ENCODE measurements around the gene NFAM1.

The NFAM1 gene

DNA sequence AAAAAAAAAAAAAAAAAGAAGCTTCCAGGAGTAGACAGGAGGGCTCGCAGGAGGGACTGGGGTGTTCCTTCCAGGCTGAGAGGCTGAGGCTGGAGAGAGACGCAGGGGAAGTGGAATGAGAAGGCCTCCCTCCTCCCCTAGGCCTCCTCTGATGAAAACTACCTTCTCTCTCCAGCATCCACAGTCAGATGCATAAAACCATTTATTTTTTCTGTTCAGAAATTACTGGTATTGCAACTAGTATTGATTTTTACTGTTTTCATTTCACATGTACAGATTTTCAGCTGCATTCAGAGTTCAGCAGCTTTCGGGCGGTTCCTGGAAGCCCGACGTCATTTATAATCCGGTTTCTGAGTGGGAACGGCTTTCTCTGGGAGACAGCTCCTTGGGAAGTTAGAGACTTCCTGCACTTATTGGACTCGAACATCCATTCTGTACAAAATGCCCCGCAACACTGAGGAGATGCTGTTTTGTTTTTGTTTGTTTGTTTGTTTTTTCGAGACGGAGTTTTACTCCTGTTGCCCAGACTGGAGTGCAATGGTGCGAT is 6.9 kb upstream of the NFAM1 start:
- no peak for DNase-seq

GRCh38 chr22:42438293-42438650 is 6.1 kb upstream of the NFAM1 start:
- DNase-seq: no peak

DNA sequence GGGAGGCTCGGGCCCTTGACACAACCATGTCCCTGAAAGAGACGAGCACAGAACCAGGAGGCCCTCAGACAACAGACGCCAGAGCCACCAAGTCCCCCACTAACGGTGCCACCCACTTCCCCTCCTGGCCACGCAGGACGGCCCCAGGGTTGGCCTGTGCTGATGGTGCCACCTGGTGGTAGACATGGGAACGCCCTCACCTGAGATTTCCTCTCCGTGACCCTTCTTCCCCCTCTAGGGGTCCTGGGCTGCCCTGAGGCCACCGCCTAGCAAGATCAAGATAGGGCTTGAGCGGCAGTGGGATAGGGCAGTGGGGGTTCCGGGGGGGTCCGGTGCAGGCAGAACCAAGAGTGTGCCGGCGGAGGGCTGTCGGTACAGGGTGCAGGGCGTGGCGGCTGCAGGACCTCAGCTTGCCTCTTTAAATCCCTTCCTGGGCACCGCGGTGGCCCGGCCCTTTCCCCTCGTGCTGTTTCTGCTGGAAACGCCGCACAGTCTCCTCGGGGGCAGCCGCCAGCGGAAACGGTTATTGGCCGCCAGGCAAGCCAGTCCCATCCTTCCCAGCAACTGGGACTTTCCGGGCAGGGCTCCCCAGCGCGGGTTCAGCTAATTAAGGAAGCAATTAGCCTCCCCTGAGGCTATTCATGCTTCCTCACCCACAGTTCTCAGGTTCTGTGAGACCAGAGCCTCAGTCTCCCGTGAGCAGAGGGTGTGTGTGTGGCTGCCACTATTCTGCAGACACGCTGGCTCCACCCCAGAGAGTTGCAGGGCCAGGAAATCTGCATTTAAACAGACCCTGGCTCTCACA is 5.5 kb upstream of the NFAM1 start:
- peak; percentile 5 for DNase-seq

GRCh38 chr22:42436404-42436803 is 4.2 kb upstream of the NFAM1 start:
- no peak for DNase-seq

DNA sequence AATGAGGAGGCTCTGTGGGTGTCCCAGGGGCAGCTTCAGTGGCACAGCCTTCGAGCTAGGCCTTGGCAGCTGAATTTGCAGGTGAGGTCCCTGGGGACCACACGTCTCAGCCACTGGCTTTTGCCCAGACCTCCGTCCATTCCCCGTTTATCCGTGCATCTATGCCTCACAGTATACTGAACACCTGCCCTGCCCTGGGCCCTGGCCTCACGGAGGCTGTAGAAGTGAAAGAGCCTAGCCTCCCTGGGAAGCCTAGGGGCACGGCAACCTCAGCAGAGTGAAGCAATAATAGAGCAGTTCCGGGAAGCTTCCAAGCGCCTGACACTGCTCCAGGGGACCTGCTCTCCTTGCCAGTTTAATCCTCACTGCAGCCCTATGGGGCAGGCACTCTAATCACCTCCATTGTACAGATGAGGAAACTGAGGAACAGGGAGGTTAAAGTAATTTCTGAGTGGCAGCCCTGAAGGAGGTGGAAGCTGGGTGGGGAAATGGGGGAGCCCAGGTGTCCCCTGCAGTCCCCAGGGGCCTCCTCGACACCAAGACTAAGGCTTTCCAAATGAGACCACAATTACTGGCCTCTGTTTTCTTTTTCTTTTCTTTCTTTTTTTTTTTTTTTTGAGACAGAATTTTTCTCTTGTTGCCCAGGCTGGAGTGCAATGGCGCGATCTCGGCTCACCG is 2.7 kb upstream of the NFAM1 start:
- no peak for DNase-seq

- DNase-seq: no peak
Observed at GRCh38 chr22:42433754-42434682, 1.8 kb upstream of the NFAM1 start.

DNA sequence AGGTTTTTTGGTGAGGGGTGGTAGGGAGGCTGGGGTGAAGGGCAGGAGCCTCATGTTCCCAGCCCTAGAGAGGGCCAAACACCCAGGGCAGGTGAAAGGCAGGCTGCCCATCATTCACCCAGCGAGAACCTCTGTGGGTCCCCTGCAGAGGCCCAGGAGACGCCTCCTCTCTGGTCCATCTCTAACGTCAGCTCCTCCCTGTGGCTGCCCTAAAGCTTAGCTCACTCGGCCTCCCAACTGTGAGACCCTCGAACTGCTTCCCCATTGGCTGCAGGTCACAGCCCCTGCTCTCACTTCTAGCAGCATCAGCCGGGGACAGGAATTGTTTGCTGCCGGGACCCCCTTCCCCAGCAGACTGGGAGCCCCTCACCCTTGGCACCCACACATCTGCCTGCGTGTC is 615 bp upstream of the NFAM1 start:
- no peak for DNase-seq

DNA sequence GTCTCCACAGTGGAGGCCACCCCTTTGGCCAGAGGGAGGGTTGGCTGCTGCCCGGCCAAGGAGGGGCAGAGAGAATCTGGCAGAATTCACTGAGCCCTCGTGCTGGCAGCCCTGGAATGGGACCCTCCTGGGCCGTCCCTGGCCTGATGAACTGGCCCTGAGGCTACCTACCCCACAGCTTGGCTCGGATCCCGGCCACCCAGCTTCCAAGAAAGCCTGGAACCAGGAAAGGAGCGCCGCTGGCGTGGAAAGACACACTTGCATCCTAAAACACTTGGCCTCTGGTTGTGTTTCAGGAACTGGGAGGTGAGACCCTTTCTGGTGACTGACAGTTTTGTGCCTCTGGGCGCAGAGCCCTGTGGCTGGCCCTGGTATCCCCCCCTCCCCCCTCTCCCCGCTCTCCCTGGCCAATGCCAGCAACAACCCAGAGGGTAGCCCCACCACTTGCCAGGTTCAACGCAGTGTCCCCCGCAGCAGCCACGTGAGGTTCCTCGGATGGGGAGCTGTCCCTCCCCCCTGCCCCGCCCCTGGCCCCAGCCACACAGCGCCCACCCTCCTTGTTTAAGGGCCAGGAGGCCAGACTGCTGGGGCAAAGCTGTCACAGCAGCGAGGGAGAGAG is 693 bp downstream of the NFAM1 start:
- DNase-seq: no peak

- DNase-seq: no peak
Observed at GRCh38 chr22:42430528-42431125, 1.6 kb downstream of the NFAM1 start.

GRCh38 chr22:42428760-42429159 is 3.4 kb downstream of the NFAM1 start:
- DNase-seq: no peak

DNA sequence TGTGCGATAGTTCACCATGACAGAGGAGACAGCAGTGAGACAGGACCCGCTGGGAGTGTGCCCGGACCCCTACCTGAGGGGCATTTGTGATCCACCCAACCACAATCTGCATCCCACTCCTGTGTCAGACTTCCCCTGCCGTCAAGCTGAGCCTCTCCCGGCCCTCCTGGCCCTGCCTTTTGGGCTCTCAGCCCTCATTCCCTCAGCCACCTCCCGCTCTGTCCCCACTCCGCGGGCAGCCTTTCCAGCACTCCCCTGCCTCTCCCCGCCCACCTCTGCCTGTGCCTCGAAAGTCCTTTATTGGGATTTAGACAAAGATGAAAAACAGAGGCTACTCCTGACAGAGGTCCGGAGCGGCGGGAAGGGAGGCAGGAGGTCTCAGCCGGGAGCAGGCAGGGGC is 4.2 kb downstream of the NFAM1 start:
- DNase-seq: no peak

DNA sequence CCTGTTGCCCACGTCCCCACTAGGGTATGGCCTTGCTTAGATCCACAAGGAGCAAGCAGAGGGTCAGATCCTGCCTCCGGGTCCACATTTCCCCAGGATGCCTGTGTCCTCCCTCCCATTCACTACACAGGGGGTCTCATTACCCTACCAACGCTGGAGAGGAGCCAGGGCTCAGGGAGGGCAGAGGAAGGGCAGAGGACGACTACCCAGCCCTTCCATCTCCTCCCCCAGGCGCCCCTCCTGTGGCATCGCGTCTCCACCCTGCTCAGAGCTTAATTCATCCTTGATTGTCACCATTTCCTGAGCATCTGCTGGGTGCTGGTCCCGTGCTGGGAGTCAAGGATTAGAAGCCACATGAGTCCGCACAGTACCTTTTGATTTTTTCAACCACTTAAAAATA is 5.0 kb downstream of the NFAM1 start:
- DNase-seq: peak; percentile 3

GRCh38 chr22:42425989-42426355 is 6.2 kb downstream of the NFAM1 start:
- no peak for DNase-seq

- no peak for DNase-seq
Observed at GRCh38 chr22:42425337-42425988, 6.7 kb downstream of the NFAM1 start.

DNA sequence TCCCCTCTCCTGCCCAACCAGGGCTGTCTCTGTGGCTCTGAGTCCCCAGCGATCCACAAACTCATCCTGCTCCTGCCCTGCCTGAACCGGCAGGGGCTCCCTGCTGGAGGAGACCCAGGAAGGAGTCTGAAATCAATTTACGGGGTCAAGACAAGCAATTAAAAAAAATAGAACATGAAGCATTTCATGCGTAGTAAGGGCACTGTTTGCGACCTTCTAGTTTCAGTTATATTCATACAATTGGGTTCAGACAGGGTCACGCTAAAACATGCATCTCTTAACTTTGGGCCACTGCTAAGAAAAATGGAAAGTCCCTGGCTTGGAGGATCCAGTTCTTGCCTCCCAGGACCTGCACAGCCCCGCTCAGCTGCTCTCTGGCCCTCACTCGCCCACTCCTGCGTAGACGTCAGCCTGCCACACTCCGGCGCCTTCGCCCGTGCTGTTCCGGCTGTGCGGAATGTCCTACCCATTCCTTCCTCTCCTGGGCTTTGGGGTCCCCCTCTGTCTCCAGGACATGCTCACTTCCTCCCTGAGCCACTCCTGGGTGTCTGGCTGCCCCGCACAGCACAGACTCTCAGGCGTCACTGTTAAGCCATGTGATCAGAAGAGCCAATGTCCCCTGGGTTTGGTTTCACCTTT is 12.8 kb downstream of the NFAM1 start:
- no peak for DNase-seq

- no peak for DNase-seq
Observed at GRCh38 chr22:42418811-42419242, 13.4 kb downstream of the NFAM1 start.

DNA sequence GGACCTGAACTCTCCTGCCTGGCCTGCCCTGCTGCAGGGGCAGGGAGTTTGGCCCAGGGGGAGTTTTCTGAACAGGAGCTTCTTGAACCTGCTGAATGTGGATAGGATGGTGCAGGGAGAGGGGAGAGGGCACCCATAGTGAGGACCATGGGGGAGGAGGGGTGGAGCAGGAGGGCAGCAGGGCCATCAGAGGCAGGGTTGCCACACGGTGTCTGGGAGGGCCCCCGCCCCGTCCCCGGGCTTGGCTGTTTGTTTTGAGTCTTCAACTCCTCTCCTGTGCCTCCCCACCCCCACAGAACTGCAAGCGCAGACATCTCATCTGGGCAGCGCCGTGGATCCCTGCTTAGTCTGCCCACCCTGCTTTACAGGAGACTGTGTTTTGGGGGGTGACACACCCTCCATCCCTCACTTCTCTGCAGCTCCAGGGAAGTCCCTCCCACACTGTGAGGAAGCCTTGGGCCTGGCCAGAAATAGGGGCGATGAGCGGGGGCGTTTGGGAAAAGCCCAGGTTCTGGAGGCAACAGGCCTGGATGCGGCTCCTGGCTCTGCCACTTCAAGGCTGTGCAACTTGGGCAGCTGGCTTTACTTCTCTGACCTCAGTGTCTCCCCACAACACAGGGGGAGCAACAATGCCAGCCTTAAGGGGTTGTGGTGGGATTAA is 14.4 kb downstream of the NFAM1 start:
- DNase-seq: no peak

- DNase-seq: no peak
Observed at GRCh38 chr22:42416671-42417230, 15.5 kb downstream of the NFAM1 start.

- DNase-seq: no peak
Observed at GRCh38 chr22:42414565-42415303, 17.5 kb downstream of the NFAM1 start.

GRCh38 chr22:42414021-42414420 is 18.2 kb downstream of the NFAM1 start:
- no peak for DNase-seq
